ENCODE results near the gene SLC22A12. TPM values are rescaled to one million over a fixed set of nuclear protein-coding genes. Genes with fewer than 3 reads are reported as not detected.

SLC22A12 gene
- total RNA-seq, 2 donors from 2014 or later, result not detected

Other genes with a start within 250 kb of the SLC22A12 start
- gene RPS6KA4, start 232.1 kb upstream of the SLC22A12 start, total RNA-seq, result 10 to 100 TPM; 29.2 to 33.5 TPM
- gene SLC22A11, start 35.3 kb upstream of the SLC22A12 start, total RNA-seq, result under 1 TPM; 0.28 to 0.29 TPM
- gene NRXN2, start 132.0 kb downstream of the SLC22A12 start, total RNA-seq, result 1 to 10 TPM; 7.9 to 8.8 TPM
- 10 to 100 TPM; 41.3 to 49.6 TPM for gene RASGRP2, start 152.9 kb downstream of the SLC22A12 start, total RNA-seq
- gene PYGM, start 168.8 kb downstream of the SLC22A12 start, total RNA-seq, result 10 to 100 TPM; 19.3 to 43.2 TPM
- gene SF1, start 187.3 kb downstream of the SLC22A12 start, total RNA-seq, result 100 to 1,000 TPM; 181 to 189 TPM
- 10 to 100 TPM; 13.2 to 14.7 TPM for gene MAP4K2, start 212.0 kb downstream of the SLC22A12 start, total RNA-seq
- gene MEN1, start 219.3 kb downstream of the SLC22A12 start, total RNA-seq, result 1 to 10 TPM; 9.2 to 9.4 TPM